NT2/D1 (cell line): ENCODE data around the gene ACTN4.

Experiments used
- YY1 ChIP-seq: IDR thresholded peaks from 2 replicates; pipeline ENCODE4 v1.6.1; 2011; ENCODE audit not compliant: insufficient read length, insufficient read depth
- ZNF274 ChIP-seq: IDR thresholded peaks from 2 replicates; pipeline ENCODE4 v1.6.1; 2011; ENCODE audit warnings: mild to moderate bottlenecking, low read depth, low read length

DNA sequence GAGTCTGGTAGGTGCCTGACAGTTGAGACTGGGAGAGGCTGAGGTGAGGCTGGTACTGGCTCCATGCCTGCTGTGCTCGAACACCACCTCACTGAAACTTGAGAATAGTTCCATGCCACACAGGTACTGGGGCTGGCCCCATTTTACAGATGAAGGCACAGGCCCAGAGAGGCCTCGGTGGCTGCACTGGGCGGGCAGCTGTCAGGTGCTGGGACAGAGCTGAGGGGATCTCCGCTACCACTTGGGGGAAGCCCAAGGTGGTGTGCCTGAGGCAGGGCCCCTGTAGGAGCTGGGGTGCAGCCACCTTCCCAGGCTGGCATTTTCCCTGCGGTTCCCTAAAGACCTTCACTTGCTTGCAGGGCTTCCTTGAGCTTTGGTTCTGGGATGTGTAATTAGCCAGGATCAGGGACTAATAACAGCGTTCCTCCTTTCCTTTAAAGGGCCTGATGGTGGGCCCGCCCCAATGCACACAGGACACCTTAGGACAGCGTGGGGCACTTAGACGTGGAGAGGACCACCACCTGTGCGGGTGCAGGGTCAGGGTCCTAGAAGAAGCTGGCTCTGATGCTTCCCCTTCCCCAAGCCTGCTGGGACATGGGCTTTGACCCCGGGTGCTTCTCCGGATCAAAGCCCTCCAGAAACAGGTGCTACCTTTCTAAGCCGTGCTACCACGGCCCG lies 73.2 kb downstream of the ACTN4 start:
- TF ChIP-seq ZNF274 (no peak), YY1 (no peak)
